ENCODE measurements around the gene CCDC18. TPM values are rescaled to one million over a fixed set of nuclear protein-coding genes. Genes with fewer than 3 reads are reported as not detected.
A peak's percentile ranks its signal among the peaks of the same experiment; 100 is the strongest.
"Not testable (repeated sequence)": the region's sequence is repeated elsewhere in the genome, so short reads cannot be mapped to it uniquely, and the experiment has no call there.

The CCDC18 gene
- total and polyA plus RNA-seq, 12 donors, result 1.4 to 15.4 (median 4.7) TPM

DNA sequence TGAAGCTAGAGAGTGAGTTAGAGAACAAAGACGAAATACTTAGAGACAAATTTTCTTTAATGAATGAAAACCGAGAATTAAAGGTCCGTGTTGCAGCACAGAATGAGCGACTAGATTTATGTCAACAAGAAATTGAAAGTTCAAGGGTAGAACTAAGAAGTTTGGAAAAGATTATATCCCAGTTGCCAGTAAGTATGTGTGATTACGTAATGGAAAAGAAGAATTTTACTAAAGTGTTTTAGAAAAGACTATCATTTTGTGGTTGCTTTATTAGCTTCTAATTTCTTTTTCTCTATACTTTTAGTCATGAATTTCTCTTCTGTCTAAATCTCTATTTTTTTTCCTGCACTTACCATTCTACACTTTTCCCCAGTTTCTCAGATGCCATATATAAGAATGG lies 26.7 kb downstream of the CCDC18 start:
- intact Hi-C loops (cut with DNase I), result no loop called here
- TF ChIP-seq CTCF (IDR thresholded peaks at IDR 0.05), result no peak
- no peak for TF ChIP-seq POLR2A (IDR thresholded peaks at IDR 0.05)
- no peaks in the 10 kb centered on the region for H3K27me3 ChIP-seq
- no peaks in the 10 kb centered on the region for H3K36me3 ChIP-seq (replicated peaks in 1 of 2)
- WGBS, 4 donors, result 46 to 48% (median 47%) methylated on average over 5 of the region's 5 CpGs
- H3K4me1 ChIP-seq (replicated peaks in 1 of 2), result peaks cover 0 to 7% of the 10 kb centered on the region in 2 donors
- DNase-seq, result no peak
- H3K4me3 ChIP-seq, result no peak overlapping the region
- H3K9me3 ChIP-seq (replicated peaks in 1 of 3), result no peaks in the 10 kb centered on the region
- peak overlapping the region in 1 of 5 donors; percentile 10 for H3K27ac ChIP-seq

GRCh38 chr1:93215322-93215721 lies 34.8 kb downstream of the CCDC18 start:
- H3K9me3 ChIP-seq (replicated peaks in 1 of 3), result no peaks in the 10 kb centered on the region
- no peak for TF ChIP-seq POLR2A (IDR thresholded peaks at IDR 0.05)
- no peak for TF ChIP-seq CTCF (IDR thresholded peaks at IDR 0.05)
- intact Hi-C loops (cut with DNase I), result no loop called here
- DNase-seq, result no peak
- no peak overlapping the region for H3K27ac ChIP-seq
- WGBS, 4 donors, result 98% methylated on average over 2 of the region's 2 CpGs
- H3K4me3 ChIP-seq, result no peak overlapping the region
- no peaks in the 10 kb centered on the region for H3K36me3 ChIP-seq (replicated peaks in 1 of 2)
- no peaks in the 10 kb centered on the region for H3K4me1 ChIP-seq (replicated peaks in 1 of 2)
- H3K27me3 ChIP-seq, result no peaks in the 10 kb centered on the region

- intact Hi-C loops (cut with DNase I), result no loop called here
- Histone ChIP-seq H3K36me3 (replicated peaks in 1 of 2) (no peaks in the 10 kb centered on the region), H3K9me3 (replicated peaks in 1 of 3) (no peaks in the 10 kb centered on the region), H3K27me3 (no peaks in the 10 kb centered on the region), H3K4me1 (replicated peaks in 1 of 2) (no peaks in the 10 kb centered on the region), H3K27ac (no peak overlapping the region), H3K4me3 (no peak overlapping the region)
- 81 to 90% (median 87%) methylated on average over 6 of the region's 6 CpGs for WGBS, 4 donors
- TF ChIP-seq POLR2A (IDR thresholded peaks at IDR 0.05), result no peak
- no peak for DNase-seq
Observed at GRCh38 chr1:93219443-93219842, 38.9 kb downstream of the CCDC18 start.

DNA sequence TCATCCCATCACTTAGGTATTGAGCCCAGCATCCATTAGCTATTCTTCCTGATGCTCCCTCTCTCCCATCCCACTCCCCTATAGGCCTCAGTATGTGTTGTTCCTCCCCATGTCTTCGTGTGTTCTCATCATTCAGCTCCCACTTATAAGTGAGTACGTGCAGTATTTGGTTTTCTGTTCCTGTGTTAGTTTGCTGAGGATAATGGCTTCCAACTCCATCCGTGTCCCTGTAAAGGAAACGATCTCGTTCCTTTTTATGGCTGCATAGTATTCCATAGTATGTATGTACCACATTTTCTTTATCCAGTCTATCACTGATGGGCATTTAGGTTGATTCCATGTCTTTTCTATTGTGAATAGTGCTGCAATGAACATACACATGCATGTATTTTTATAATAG lies 40.2 kb downstream of the CCDC18 start:
- WGBS, 4 donors, result 91 to 98% (median 94%) methylated on average over 5 of the region's 5 CpGs
- H3K36me3 ChIP-seq (replicated peaks in 1 of 2); H3K27ac ChIP-seq; H3K27me3 ChIP-seq; H3K4me1 ChIP-seq (replicated peaks in 1 of 2); DNase-seq; H3K4me3 ChIP-seq; intact Hi-C loops (cut with DNase I); H3K9me3 ChIP-seq (replicated peaks in 1 of 3): not testable (repeated sequence)

GRCh38 chr1:93221913-93222312 lies 41.4 kb downstream of the CCDC18 start:
- Histone ChIP-seq H3K4me3 (no peak overlapping the region), H3K36me3 (replicated peaks in 1 of 2) (no peaks in the 10 kb centered on the region), H3K9me3 (replicated peaks in 1 of 3) (no peaks in the 10 kb centered on the region), H3K4me1 (replicated peaks in 1 of 2) (no peaks in the 10 kb centered on the region), H3K27me3 (no peaks in the 10 kb centered on the region), H3K27ac (no peak overlapping the region)
- DNase-seq, result peak in 5 of 7 donors; percentile 33 to 56 (median 39)
- TF ChIP-seq POLR2A (IDR thresholded peaks at IDR 0.05), result no peak
- no peak for TF ChIP-seq CTCF (IDR thresholded peaks at IDR 0.05)
- WGBS, 4 donors, result 68 to 74% (median 71%) methylated on average over 3 of the region's 3 CpGs
- intact Hi-C loops (cut with DNase I), result no loop called here

Measured in adrenal gland (tissue), 12 donors.